HUES6 (cell line): ENCODE results near the gene CRIM1.

Source experiments
- H3K27ac ChIP-seq: 2 replicates; pipeline ENCODE4 v1.7.0; 2013; ENCODE audit warnings: low read depth, mild to moderate bottlenecking, low read length, inconsistent platforms
- H3K27me3 ChIP-seq: 2 replicates; pipeline ENCODE4 v1.6.1; 2013; ENCODE audit warnings: low read length; ENCODE audit not compliant: control insufficient read depth, insufficient read depth
- H3K36me3 ChIP-seq: 2 replicates; pipeline ENCODE4 v1.6.1; 2013; ENCODE audit warnings: low read length; ENCODE audit not compliant: control insufficient read depth, insufficient read depth
- H3K4me1 ChIP-seq: 2 replicates; pipeline ENCODE4 v1.6.1; 2013; ENCODE audit warnings: low read length; ENCODE audit not compliant: control insufficient read depth, insufficient read depth
- H3K4me3 ChIP-seq: 2 replicates; pipeline ENCODE4 v1.5.1; 2013; ENCODE audit warnings: low read depth, low read length
- H3K9ac ChIP-seq: one replicate; pipeline ENCODE4 v1.6.1; 2013; ENCODE audit warnings: mild to moderate bottlenecking, low read length
- H3K9me3 ChIP-seq: 2 replicates; pipeline ENCODE4 v1.6.1; 2013; ENCODE audit warnings: low read depth, low read length; ENCODE audit not compliant: control insufficient read depth, insufficient read depth

The CRIM1 gene

DNA sequence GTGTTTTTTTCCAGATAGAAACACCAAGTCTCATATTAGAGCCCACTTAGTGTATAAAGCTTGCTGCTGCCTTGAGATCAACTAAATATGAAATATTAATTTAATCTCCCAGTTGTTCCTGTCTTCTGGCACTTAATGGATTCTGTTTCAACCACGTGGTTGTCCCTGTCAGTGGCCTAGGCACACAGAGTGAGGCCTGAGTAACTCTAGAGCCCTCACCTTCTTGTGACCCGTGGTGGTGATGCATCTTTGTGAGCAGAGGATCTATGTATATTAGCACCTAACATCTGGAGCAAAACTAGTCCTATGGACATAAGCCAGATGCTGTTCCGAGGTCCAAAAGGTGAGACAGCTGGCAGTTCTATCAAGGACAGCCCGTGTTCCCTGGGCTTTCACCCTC is 167.6 kb downstream of the CRIM1 start:
- Histone ChIP-seq H3K36me3 (peaks cover 64% of the 10 kb centered on the region), H3K4me1 (peaks cover 1% of the 10 kb centered on the region; the same call in 1 of the 2 replicates)

GRCh38 chr2:36525245-36525644 is 169.7 kb downstream of the CRIM1 start:
- H3K27ac ChIP-seq: no peak overlapping the region; the same call in 1 of the 2 replicates
- H3K4me1 ChIP-seq: peaks cover 8% of the 10 kb centered on the region; the same call in 1 of the 2 replicates

More for the DNA sequence above, 167.6 kb downstream of the CRIM1 start:
- no peaks in the 10 kb centered on the region for H3K9me3 ChIP-seq
- H3K27ac ChIP-seq: no peak overlapping the region
- H3K9ac ChIP-seq: no peak overlapping the region
- H3K27me3 ChIP-seq: no peaks in the 10 kb centered on the region
- H3K4me3 ChIP-seq: no peak overlapping the region

DNA sequence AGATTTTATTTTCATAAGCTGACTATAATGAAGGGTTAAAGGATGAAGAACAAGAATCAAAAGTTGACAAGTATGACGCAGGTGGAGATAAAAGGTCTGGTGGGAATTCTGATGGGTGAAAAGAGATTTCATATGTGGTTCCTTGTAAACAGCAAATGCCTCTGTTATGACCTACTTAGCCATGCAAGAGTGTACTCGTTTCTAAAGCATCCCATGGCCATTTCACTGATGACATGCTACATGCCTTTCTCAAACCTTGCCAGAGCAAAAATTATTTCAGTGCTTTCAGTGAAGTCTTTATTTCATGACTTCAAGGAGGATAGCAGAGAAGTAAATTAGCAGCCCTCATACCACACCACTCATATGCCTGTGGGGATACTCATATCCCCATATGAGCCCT is 170.6 kb downstream of the CRIM1 start:
- H3K27ac ChIP-seq: no peak overlapping the region
- H3K9ac ChIP-seq: no peak overlapping the region
- H3K36me3 ChIP-seq: peaks cover 34% of the 10 kb centered on the region
- H3K9me3 ChIP-seq: no peaks in the 10 kb centered on the region
- no peak overlapping the region for H3K4me3 ChIP-seq
- no peaks in the 10 kb centered on the region for H3K27me3 ChIP-seq
- peaks cover 14% of the 10 kb centered on the region; the same call in 1 of the 2 replicates for H3K4me1 ChIP-seq

More at GRCh38 chr2:36525245-36525644, 169.7 kb downstream of the CRIM1 start:
- H3K4me3 ChIP-seq: no peak overlapping the region
- H3K9me3 ChIP-seq: no peaks in the 10 kb centered on the region
- H3K36me3 ChIP-seq: peaks cover 44% of the 10 kb centered on the region
- H3K9ac ChIP-seq: no peak overlapping the region
- no peaks in the 10 kb centered on the region for H3K27me3 ChIP-seq

DNA sequence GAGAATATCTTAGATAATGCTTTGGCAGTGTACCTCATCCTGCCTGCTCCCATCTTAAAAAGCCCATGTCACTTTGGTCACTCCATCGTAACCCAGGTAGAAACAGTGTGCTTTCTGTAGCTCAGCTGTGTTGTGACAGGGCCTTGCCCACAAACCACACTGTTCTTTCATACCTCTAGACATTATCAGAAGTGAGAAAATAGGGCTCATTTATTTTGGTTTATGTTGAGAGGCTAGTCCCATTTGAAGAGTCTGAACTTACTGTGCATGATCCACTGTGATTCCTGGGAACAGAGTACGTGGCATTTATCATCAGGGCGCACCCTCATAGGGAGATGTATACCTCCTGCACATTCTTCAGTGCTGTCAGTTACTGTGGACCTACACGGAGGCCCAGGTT is 172.7 kb downstream of the CRIM1 start:
- no peak overlapping the region for H3K4me3 ChIP-seq
- peaks cover 30% of the 10 kb centered on the region for H3K36me3 ChIP-seq
- H3K27me3 ChIP-seq: no peaks in the 10 kb centered on the region
- no peak overlapping the region for H3K9ac ChIP-seq
- no peak overlapping the region for H3K27ac ChIP-seq
- no peaks in the 10 kb centered on the region for H3K9me3 ChIP-seq
- H3K4me1 ChIP-seq: peaks cover 14% of the 10 kb centered on the region; the same call in 1 of the 2 replicates

DNA sequence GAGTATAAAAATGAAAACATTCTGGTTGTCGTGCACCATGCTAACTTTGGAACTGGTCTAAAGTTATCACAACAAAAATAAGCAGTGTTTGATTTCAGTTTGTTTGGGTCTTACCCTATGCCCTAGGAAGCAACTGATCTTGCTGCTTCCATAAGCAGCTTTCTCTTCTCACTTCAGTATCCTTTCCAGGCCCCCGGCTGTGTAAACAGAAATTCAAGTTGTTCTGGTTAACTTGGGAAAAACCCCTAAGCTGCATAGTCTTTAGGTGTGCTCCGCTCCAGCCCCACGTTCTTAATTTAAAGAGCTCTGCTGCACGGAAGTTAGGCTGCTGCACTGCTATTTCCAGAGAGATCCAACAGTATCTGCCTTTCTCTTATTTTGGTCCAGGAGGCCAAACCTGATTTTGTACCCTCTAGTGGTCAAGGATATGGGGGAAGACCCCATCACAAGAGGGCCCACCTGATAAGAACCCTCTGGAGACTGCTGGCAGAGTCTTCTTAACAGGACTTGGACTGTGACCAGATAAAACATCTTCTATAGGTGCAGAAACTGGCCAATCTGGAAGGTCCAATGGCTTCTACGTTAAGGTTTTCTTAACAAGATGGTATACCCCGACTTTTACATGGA is 173.3 kb downstream of the CRIM1 start:
- H3K27ac ChIP-seq: no peak overlapping the region
- H3K4me1 ChIP-seq: peaks cover 14% of the 10 kb centered on the region; the same call in 1 of the 2 replicates
- no peak overlapping the region for H3K9ac ChIP-seq
- no peak overlapping the region for H3K4me3 ChIP-seq
- no peaks in the 10 kb centered on the region for H3K9me3 ChIP-seq
- no peaks in the 10 kb centered on the region for H3K27me3 ChIP-seq
- peaks cover 25% of the 10 kb centered on the region for H3K36me3 ChIP-seq

DNA sequence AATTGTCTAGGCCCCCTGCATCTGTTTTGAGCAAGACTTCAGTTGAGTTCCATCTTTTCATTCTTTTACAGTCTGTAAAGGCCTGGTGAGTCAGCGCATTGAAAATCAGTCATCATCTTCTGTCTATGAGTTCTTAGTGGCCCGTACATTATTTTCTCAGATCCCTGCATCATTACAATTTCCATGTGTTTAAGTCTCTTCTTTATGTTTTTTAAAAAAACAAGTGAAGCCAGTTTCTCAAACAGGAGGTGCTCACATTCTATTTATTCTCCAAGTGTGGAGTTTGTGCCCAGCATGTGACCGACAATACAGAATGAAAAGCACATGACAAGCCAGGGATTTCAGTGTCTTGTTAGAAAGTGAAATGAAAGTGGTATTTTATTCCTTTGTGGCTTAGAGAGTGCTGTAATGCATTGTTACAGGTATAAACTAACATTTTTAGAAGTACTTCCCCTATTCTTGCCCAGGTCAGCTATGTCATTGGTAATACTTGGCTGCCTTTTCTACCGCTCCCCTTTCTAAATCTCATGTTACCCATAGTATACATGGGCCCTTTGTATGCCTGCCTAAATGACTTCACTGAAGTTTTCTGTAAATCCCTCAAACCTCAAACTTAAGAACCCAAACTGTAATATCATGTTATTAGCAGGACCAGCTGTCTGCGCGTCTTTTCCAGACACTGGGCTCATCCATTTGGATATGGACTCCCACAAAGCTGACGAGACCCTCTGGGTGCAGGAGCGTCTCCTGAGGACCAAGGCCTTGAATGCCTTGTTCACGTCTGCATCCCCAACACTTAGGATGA is 174.8 kb downstream of the CRIM1 start:
- H3K36me3 ChIP-seq: peaks cover 19% of the 10 kb centered on the region
- peak overlapping the region; percentile 52; the same call in 1 of the 2 replicates for H3K27ac ChIP-seq
- H3K27me3 ChIP-seq: no peaks in the 10 kb centered on the region
- no peak overlapping the region for H3K4me3 ChIP-seq
- peaks cover 14% of the 10 kb centered on the region; the same call in 1 of the 2 replicates for H3K4me1 ChIP-seq
- H3K9me3 ChIP-seq: no peaks in the 10 kb centered on the region
- H3K9ac ChIP-seq: no peak overlapping the region

DNA sequence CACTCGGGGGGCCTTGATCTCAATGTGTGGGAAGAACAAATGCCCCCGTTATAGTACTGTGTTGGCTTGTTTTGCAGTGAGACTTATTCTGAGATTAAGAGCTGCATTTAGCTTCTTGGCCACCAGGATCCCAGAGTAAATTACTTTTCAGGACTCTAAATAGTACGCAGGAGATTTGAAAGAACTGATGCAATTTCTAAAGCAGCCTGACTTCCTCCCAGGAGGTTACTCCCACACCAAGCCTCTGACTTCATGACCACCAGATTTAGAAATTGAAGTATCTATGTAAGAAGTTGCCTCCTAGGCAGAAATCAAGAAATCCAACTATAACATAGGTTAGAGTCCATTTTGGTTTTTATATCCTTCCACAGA is 175.4 kb downstream of the CRIM1 start:
- no peak overlapping the region for H3K4me3 ChIP-seq
- no peaks in the 10 kb centered on the region for H3K9me3 ChIP-seq
- no peaks in the 10 kb centered on the region for H3K27me3 ChIP-seq
- H3K4me1 ChIP-seq: peaks cover 14% of the 10 kb centered on the region; the same call in 1 of the 2 replicates
- H3K27ac ChIP-seq: peak overlapping the region; percentile 52; the same call in 1 of the 2 replicates
- H3K36me3 ChIP-seq: peaks cover 17% of the 10 kb centered on the region
- H3K9ac ChIP-seq: no peak overlapping the region

DNA sequence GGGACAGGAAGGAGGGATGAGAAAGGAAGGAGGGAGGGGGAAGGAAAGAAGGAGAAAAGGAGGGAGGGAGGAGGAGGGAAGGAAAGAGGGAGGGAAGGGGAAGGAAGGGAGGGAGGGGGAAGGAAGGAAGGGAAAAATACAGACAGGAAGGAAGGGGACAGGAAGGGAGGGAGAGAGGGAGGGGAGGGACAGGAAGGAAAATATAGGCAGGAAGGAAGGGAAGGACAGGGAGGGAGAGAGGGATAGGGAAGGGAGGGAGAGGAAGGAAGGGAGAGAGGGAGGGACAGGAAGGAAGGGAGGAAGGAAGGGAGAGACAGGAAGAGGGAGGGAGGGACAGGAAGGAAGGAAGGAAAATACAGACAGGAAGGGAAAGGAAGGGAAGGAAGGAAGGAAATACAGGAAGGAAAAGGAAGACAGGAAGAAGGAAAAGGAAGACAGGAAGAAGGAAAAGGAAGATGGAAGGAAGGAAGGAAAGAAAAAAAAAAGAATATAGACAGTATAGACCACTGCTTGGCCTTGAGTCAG is 178.8 kb downstream of the CRIM1 start:
- peaks cover 40% of the 10 kb centered on the region for H3K36me3 ChIP-seq
- H3K27ac ChIP-seq: no peak overlapping the region
- no peak overlapping the region for H3K9ac ChIP-seq
- H3K4me1 ChIP-seq: peaks cover 6% of the 10 kb centered on the region; the same call in 1 of the 2 replicates
- no peak overlapping the region for H3K4me3 ChIP-seq
- no peaks in the 10 kb centered on the region for H3K27me3 ChIP-seq
- no peaks in the 10 kb centered on the region for H3K9me3 ChIP-seq

DNA sequence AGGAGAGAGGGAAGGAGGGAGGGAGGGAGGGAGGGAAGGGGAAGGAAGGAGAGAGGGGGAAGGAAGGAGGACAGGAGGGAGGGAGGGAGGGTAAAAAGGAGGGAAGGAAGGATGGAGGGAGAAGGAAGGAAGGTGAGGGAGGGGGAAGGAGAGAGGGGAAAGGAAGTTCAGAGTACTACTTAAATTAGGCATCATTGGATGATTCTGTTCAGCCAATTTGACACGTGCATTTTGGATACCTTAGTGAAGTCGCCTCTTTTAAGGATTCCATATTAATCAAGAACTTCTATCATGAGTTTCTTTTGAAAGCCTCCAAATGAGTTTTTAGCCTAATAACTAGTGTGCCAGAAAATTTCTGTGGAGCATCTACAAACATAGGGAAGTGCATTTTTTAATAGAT is 179.5 kb downstream of the CRIM1 start:
- Histone ChIP-seq H3K4me1 (peaks cover 6% of the 10 kb centered on the region; the same call in 1 of the 2 replicates), H3K4me3 (no peak overlapping the region), H3K9ac (no peak overlapping the region), H3K36me3 (peaks cover 41% of the 10 kb centered on the region), H3K27ac (no peak overlapping the region), H3K9me3 (no peaks in the 10 kb centered on the region), H3K27me3 (no peaks in the 10 kb centered on the region)

DNA sequence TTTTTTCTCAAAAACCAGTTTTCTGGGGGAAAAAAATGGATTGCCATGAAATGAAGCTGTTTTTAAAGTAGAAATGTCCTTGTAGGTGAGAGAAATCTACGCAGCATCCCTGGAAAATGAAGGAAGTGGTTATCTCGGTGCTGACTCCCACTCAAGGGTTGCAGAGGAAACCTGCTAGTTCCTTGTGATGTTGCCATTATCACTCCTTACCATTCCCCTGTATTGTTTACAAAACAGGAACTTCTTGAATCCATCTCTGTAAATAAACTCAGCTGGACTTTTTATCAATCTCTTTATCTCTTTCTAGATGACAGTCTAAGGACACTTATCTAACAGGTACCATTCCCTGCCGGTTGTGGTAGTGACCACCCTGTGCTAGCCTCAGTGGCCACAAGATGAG is 181.2 kb downstream of the CRIM1 start:
- H3K4me1 ChIP-seq: no peaks in the 10 kb centered on the region
- no peaks in the 10 kb centered on the region for H3K27me3 ChIP-seq
- peaks cover 57% of the 10 kb centered on the region for H3K36me3 ChIP-seq
- H3K9ac ChIP-seq: no peak overlapping the region
- H3K9me3 ChIP-seq: no peaks in the 10 kb centered on the region
- no peak overlapping the region for H3K27ac ChIP-seq
- no peak overlapping the region for H3K4me3 ChIP-seq

GRCh38 chr2:36538335-36538734 is 182.8 kb downstream of the CRIM1 start:
- peaks cover 58% of the 10 kb centered on the region for H3K36me3 ChIP-seq

More at GRCh38 chr2:36538335-36538734, 182.8 kb downstream of the CRIM1 start:
- H3K27ac ChIP-seq: no peak overlapping the region
- H3K4me3 ChIP-seq: no peak overlapping the region
- H3K27me3 ChIP-seq: no peaks in the 10 kb centered on the region
- no peak overlapping the region for H3K9ac ChIP-seq
- H3K4me1 ChIP-seq: no peaks in the 10 kb centered on the region
- no peaks in the 10 kb centered on the region for H3K9me3 ChIP-seq
